OCI-LY7 (cell line): ENCODE measurements around the gene PGAP1. TPM values are rescaled to one million over a fixed set of nuclear protein-coding genes. Genes with fewer than 3 reads are reported as not detected.

Source experiments
- BruUV-seq: library from RNA; stranded (reverse); fragments of 400-500 nt; replicated peaks from 2 replicates; lab custom pipeline; 2021; lab: Mats Ljungman, UMichigan
- CTCF ChIA-PET: fragments of 300-600 bp; sonication (Branson Sonifier 250); formaldehyde crosslinking; loops from one replicate; lab custom pipeline; 2022; ENCODE audit warnings: antibody characterized with exemption; ENCODE audit not compliant: unreplicated experiment; lab: Charles Lee
- POLR2A ChIA-PET: fragments of 300-600 bp; sonication (Branson Sonifier 250); formaldehyde crosslinking; loops from one replicate; lab custom pipeline; 2022; ENCODE audit warnings: antibody characterized with exemption; lab: Charles Lee
- DNase-seq: peaks from one replicate; pipeline ENCODE4 v3.0.0-alpha.2; 2015; ENCODE audit warnings: low spot score
- H2AFZ ChIP-seq: fragments of 200-600 bp; sonication (generic), shearing (Covaris generic); 2 replicates; pipeline ENCODE4 v1.6.1; 2014; ENCODE audit warnings: mild to moderate bottlenecking, antibody characterized with exemption, low read length, moderate library complexity
- H3K27ac ChIP-seq: fragments of 200-600 bp; sonication (generic); 2 replicates; pipeline ENCODE4 v1.5.1; 2014; ENCODE audit warnings: mixed run types, low read depth, mild to moderate bottlenecking, moderate library complexity, low read length, inconsistent platforms; ENCODE audit not compliant: poor library complexity, severe bottlenecking
- H3K36me3 ChIP-seq: fragments of 200-600 bp; sonication (generic); 2 replicates; pipeline ENCODE4 v1.6.1; 2014; ENCODE audit warnings: mild to moderate bottlenecking, antibody characterized with exemption, low read length, moderate library complexity, mixed read lengths; ENCODE audit not compliant: insufficient read depth
- H3K4me1 ChIP-seq: fragments of 200-600 bp; sonication (generic); 2 replicates; pipeline ENCODE4 v1.5.1; 2014; ENCODE audit warnings: mild to moderate bottlenecking, low read length; ENCODE audit not compliant: insufficient read depth, poor library complexity, severe bottlenecking
- H3K4me2 ChIP-seq: fragments of 200-600 bp; sonication (generic); 2 replicates; pipeline ENCODE4 v1.6.1; 2014; ENCODE audit warnings: mild to moderate bottlenecking, low read length
- H3K4me3 ChIP-seq: fragments of 200-600 bp; sonication (generic); 2 replicates; pipeline ENCODE4 v1.5.1; 2014; ENCODE audit warnings: mild to moderate bottlenecking, low read depth, low read length; ENCODE audit not compliant: poor library complexity, severe bottlenecking
- H3K79me2 ChIP-seq: fragments of 200-600 bp; sonication (generic); 2 replicates; pipeline ENCODE4 v1.6.1; 2016; ENCODE audit warnings: low read depth, mild to moderate bottlenecking, low read length, moderate library complexity, mixed read lengths; ENCODE audit not compliant: insufficient read depth
- H3K9me2 ChIP-seq: fragments of 200-600 bp; sonication (generic); 2 replicates; pipeline ENCODE4 v1.6.1; 2016; ENCODE audit warnings: mild to moderate bottlenecking, low read length, mixed read lengths; ENCODE audit not compliant: insufficient read depth
- H3K9me3 ChIP-seq: fragments of 200-600 bp; sonication (generic); 2 replicates; pipeline ENCODE4 v1.6.1; 2014; ENCODE audit warnings: mild to moderate bottlenecking, mixed run types, low read length, mixed read lengths
- H4K20me1 ChIP-seq: fragments of 200-600 bp; sonication (generic); 2 replicates; pipeline ENCODE4 v1.6.1; 2014; ENCODE audit warnings: mild to moderate bottlenecking, antibody characterized with exemption, low read length, moderate library complexity, mixed read lengths; ENCODE audit not compliant: insufficient read depth
- CTCF ChIP-seq: fragments of 200-600 bp; sonication (generic); conservative IDR thresholded peaks from 2 replicates; pipeline ENCODE4 v1.5.1; 2014; ENCODE audit warnings: mild to moderate bottlenecking, antibody characterized with exemption, low read length, moderate library complexity, mixed read lengths
- EZH2phosphoT487 ChIP-seq: fragments of 200-600 bp; sonication (generic); IDR thresholded peaks from 2 replicates; pipeline ENCODE4 v1.6.1; 2018; ENCODE audit warnings: low read depth, borderline replicate concordance, mild to moderate bottlenecking, mixed run types, antibody characterized with exemption, low read length, moderate library complexity, mixed read lengths
- intact Hi-C: fragments of 100-400 bp; cut with micrococcal nuclease; formaldehyde crosslinking; loops from one replicate; pipeline ENCODE4 v1.10.0; 2022; ENCODE audit not compliant: unreplicated experiment
- total RNA-seq, 2 experiments: library from RNA; depleted of rRNA in 1 of 2; stranded (reverse); fragments of >200 nt in 1 of 2; shearing (Covaris generic) in 1 of 2; gene quantifications; 2 replicates each; pipeline ENCODE4 v1.2.3, GENCODE V29; 2014 to 2022

Gene PGAP1
- total RNA-seq, 2 experiments from 2014 or later: 0.54 to 1.9 TPM

GRCh38 chr2:196876364-196876763 lies 50.1 kb downstream of the PGAP1 start:
- ChIA-PET CTCF (no interaction called here), POLR2A (interaction anchor here (0.9 to 1.0 kb wide), 2 partner anchors 12 to 25 kb away, joined by 3 to 5 read pairs; no protein-coding TSS in a partner anchor)
- H3K4me2 ChIP-seq: no peak overlapping the region
- H2AFZ ChIP-seq: no peak overlapping the region
- no peaks in the 10 kb centered on the region for H4K20me1 ChIP-seq
- no peaks in the 10 kb centered on the region for H3K9me2 ChIP-seq
- H3K9me3 ChIP-seq: no peaks in the 10 kb centered on the region
- H3K36me3 ChIP-seq: no peaks in the 10 kb centered on the region
- no peaks in the 10 kb centered on the region for H3K79me2 ChIP-seq
- H3K27ac ChIP-seq: no peak overlapping the region
- TF ChIP-seq CTCF (no peak), EZH2phosphoT487 (no peak)
- H3K4me1 ChIP-seq: no peaks in the 10 kb centered on the region
- intact Hi-C loops: no loop called here
- H3K4me3 ChIP-seq: no peak overlapping the region
- no TSS peak for BruUV-seq
- no peak for DNase-seq

- no peak overlapping the region for H2AFZ ChIP-seq
- H4K20me1 ChIP-seq: no peaks in the 10 kb centered on the region
- POLR2A ChIA-PET: interaction anchor here (0.6 to 0.9 kb wide), 2 partner anchors 26 to 217 kb away, joined by 3 to 5 read pairs; no protein-coding TSS in a partner anchor
- H3K9me3 ChIP-seq: no peaks in the 10 kb centered on the region
- intact Hi-C loops: no loop called here
- H3K27ac ChIP-seq: no peak overlapping the region
- TF ChIP-seq EZH2phosphoT487 (no peak), CTCF (no peak)
- no peaks in the 10 kb centered on the region for H3K79me2 ChIP-seq
- DNase-seq: no peak
- BruUV-seq: no TSS peak
- no peak overlapping the region for H3K4me2 ChIP-seq
- H3K4me1 ChIP-seq: no peaks in the 10 kb centered on the region
- H3K36me3 ChIP-seq: no peaks in the 10 kb centered on the region
- CTCF ChIA-PET: no interaction called here
- H3K9me2 ChIP-seq: no peaks in the 10 kb centered on the region
- H3K4me3 ChIP-seq: no peak overlapping the region
Measured at GRCh38 chr2:196875414-196875813, 51.1 kb downstream of the PGAP1 start.

DNA sequence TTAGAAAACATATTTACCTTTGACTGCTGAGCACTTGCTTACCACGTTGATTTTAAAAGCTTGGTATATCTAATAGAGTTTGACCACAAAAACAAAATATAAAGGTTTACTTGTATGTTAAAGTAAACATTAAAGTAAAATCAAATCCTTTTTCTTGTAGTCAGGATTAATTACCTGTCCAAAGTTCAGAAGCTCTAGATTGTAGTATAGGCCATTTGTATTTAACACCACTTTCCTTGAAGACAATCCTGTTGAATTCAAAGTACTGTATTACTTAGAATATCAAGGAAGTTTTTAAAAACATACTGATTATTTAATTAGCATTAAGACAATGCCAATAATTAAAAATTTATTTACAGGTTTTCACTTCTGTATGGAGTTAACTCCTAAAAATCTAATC lies 53.0 kb downstream of the PGAP1 start:
- no peaks in the 10 kb centered on the region for H3K9me2 ChIP-seq
- no peaks in the 10 kb centered on the region for H4K20me1 ChIP-seq
- H2AFZ ChIP-seq: no peak overlapping the region
- H3K79me2 ChIP-seq: no peaks in the 10 kb centered on the region
- no TSS peak for BruUV-seq
- intact Hi-C loops: no loop called here
- H3K4me2 ChIP-seq: no peak overlapping the region
- H3K4me3 ChIP-seq: no peak overlapping the region
- TF ChIP-seq CTCF (no peak), EZH2phosphoT487 (no peak)
- no peaks in the 10 kb centered on the region for H3K9me3 ChIP-seq
- no peaks in the 10 kb centered on the region for H3K36me3 ChIP-seq
- ChIA-PET POLR2A (interaction anchor here (0.6 kb wide), 1 partner anchor 1189 kb away, joined by 4 read pairs; no protein-coding TSS in a partner anchor), CTCF (no interaction called here)
- DNase-seq: no peak
- H3K27ac ChIP-seq: no peak overlapping the region
- no peaks in the 10 kb centered on the region for H3K4me1 ChIP-seq
